ENCODE results near the gene BRINP1.

Gene BRINP1

GRCh38 chr9:119234636-119235035 lies 134.6 kb downstream of the BRINP1 start:
- Histone ChIP-seq H3K4me1 (ENCODE audit: control insufficient read depth in 1 of 2, insufficient read depth in 1 of 2, low read depth in 1 of 2, low read length in 1 of 2) (no peaks in the 10 kb centered on the region), H3K27ac (no peak overlapping the region), H3K4me3 (ENCODE audit: low read depth in 1 of 2, low read length in 1 of 2) (no peak overlapping the region), H3K27me3 (no peaks in the 10 kb centered on the region), H3K36me3 (no peaks in the 10 kb centered on the region), H3K9me3 (no peaks in the 10 kb centered on the region)
- no peak for TF ChIP-seq CTCF (IDR thresholded peaks at IDR 0.05)

- no peak for TF ChIP-seq CTCF (IDR thresholded peaks at IDR 0.05)
- H3K9me3 ChIP-seq, result no peaks in the 10 kb centered on the region
- H3K4me1 ChIP-seq (ENCODE audit: control insufficient read depth in 1 of 2, insufficient read depth in 1 of 2, low read depth in 1 of 2, low read length in 1 of 2), result no peaks in the 10 kb centered on the region
Observed at GRCh38 chr9:119227422-119227821, 141.8 kb downstream of the BRINP1 start.

GRCh38 chr9:119224431-119224830 lies 144.8 kb downstream of the BRINP1 start:
- TF ChIP-seq CTCF (IDR thresholded peaks at IDR 0.05), result no peak
- Histone ChIP-seq H3K9me3 (no peaks in the 10 kb centered on the region), H3K36me3 (no peaks in the 10 kb centered on the region)

More at GRCh38 chr9:119227422-119227821, 141.8 kb downstream of the BRINP1 start:
- H3K36me3 ChIP-seq, result no peaks in the 10 kb centered on the region
- H3K27ac ChIP-seq, result no peak overlapping the region
- no peaks in the 10 kb centered on the region for H3K27me3 ChIP-seq
- H3K4me3 ChIP-seq (ENCODE audit: low read depth in 1 of 2, low read length in 1 of 2), result no peak overlapping the region

GRCh38 chr9:119221276-119221675 lies 148.0 kb downstream of the BRINP1 start:
- no peak for TF ChIP-seq CTCF (IDR thresholded peaks at IDR 0.05)
- no peak overlapping the region for H3K4me3 ChIP-seq (ENCODE audit: low read depth in 1 of 2, low read length in 1 of 2)
- H3K9me3 ChIP-seq, result no peaks in the 10 kb centered on the region
- no peaks in the 10 kb centered on the region for H3K27me3 ChIP-seq
- no peaks in the 10 kb centered on the region for H3K4me1 ChIP-seq (ENCODE audit: control insufficient read depth in 1 of 2, insufficient read depth in 1 of 2, low read depth in 1 of 2, low read length in 1 of 2)
- H3K36me3 ChIP-seq, result no peaks in the 10 kb centered on the region
- H3K27ac ChIP-seq, result no peak overlapping the region

More at GRCh38 chr9:119224431-119224830, 144.8 kb downstream of the BRINP1 start:
- Histone ChIP-seq H3K4me1 (ENCODE audit: control insufficient read depth in 1 of 2, insufficient read depth in 1 of 2, low read depth in 1 of 2, low read length in 1 of 2) (no peaks in the 10 kb centered on the region), H3K27ac (no peak overlapping the region), H3K4me3 (ENCODE audit: low read depth in 1 of 2, low read length in 1 of 2) (no peak overlapping the region), H3K27me3 (no peaks in the 10 kb centered on the region)

GRCh38 chr9:119218293-119218692 lies 150.9 kb downstream of the BRINP1 start:
- no peaks in the 10 kb centered on the region for H3K9me3 ChIP-seq
- H3K27ac ChIP-seq, result no peak overlapping the region
- no peaks in the 10 kb centered on the region for H3K36me3 ChIP-seq
- H3K4me1 ChIP-seq (ENCODE audit: control insufficient read depth in 1 of 2, insufficient read depth in 1 of 2, low read depth in 1 of 2, low read length in 1 of 2), result no peaks in the 10 kb centered on the region
- H3K27me3 ChIP-seq, result no peaks in the 10 kb centered on the region
- no peak overlapping the region for H3K4me3 ChIP-seq (ENCODE audit: low read depth in 1 of 2, low read length in 1 of 2)
- no peak for TF ChIP-seq CTCF (IDR thresholded peaks at IDR 0.05)
